GM12892 (cell line): ENCODE results near the gene DAB1.

Experiments used
- DNase-seq: peaks from one replicate; pipeline ENCODE4 v3.0.0; 2011; ENCODE audit not compliant: insufficient read length
- FAIRE-seq: peaks from 2 replicates; lab custom pipeline; 2011; peaks lifted over from hg19 to GRCh38; lab: Jason Lieb, UNC
- POLR2A ChIP-seq: IDR thresholded peaks from 2 replicates; pipeline ENCODE4 v1.6.1; 2011; ENCODE audit warnings: low read depth, low read length, control low read depth
- POLR2AphosphoS5 ChIP-seq: IDR thresholded peaks from 2 replicates; pipeline ENCODE4 v1.6.1; 2011; ENCODE audit warnings: low read depth, low read length, control low read depth
- TAF1 ChIP-seq: IDR thresholded peaks from 2 replicates; pipeline ENCODE4 v1.6.1; 2011; ENCODE audit warnings: low read depth, mild to moderate bottlenecking, control low read depth, low read length, borderline replicate concordance

Gene DAB1

DNA sequence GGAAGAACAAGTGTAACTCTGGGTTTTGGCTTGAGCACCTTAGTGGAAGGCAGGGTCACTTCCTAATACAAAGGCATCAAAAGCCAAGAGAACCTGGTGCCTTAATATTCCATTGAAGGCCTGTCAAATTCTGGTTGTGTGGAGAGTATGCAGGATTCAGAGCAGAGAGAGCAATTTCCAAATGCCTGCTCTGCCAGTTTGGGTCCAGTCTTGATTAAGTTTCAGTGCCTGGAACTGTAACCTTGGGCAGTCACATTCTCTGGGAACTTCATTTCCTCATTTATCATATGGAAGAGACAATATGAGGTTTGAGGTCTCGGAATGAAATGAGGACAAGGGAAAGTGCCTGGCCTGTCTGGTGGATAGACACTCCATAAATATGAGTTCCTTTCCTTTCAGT is 260.1 kb downstream of the DAB1 start:
- DNase-seq (no peak), FAIRE-seq (no peak)
- TF ChIP-seq POLR2A = no peak
- TF ChIP-seq POLR2AphosphoS5 = no peak
- no peak for TF ChIP-seq TAF1

DNA sequence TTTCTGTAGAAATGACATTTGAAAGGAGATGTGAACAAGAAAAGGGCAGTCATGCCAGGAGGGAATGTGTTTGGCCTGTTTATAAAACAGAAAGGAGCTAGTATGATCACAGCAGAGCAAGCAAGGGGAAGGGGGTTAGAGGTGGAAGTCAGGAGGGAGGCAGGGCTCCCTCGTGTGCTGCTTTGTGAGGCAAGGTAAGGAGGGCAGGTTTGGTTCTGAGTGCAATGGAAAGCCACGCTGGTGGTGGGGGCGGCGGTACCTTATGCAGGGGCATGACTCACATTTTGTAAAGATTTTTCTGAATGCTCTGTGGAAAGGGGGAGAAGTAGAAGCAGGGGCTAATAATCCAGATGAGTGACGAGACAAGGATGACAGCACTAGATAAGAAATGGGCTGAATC is 260.5 kb downstream of the DAB1 start:
- FAIRE-seq (no peak), DNase-seq (no peak)
- no peak for TF ChIP-seq TAF1
- no peak for TF ChIP-seq POLR2AphosphoS5
- TF ChIP-seq POLR2A = no peak

DNA sequence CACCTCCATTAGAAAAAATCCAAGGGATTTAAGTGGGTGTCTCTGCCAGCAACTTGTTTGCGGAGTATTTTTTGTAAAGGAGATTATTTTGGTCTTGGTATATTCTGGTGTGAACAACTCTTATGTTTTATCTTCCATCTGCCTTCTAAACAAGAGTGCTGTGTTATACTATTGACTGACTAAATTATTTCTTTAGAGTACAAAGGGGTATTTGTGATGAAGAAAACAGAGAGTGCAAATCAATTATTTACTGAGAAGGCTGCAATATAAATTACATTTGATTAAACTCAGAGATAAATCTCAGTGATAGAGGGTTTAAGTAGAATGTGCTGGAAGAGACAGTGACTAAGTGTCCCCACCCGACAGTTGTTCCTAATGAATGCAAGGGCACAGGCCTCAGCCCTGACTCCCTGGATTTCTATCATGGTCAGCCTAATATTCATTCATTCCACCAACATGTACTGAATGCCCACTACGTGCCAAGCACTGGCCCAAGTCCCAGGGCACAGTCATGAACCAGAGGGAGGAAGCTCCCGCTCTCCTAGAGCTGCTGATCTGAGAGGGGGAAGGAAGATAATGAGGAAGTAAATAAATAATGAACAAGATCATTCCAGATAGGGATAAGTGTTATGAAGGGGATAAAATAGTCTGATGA is 261.1 kb downstream of the DAB1 start:
- DNase-seq (no peak), FAIRE-seq (no peak)
- TF ChIP-seq POLR2AphosphoS5 = no peak
- no peak for TF ChIP-seq TAF1
- TF ChIP-seq POLR2A = no peak

- TF ChIP-seq TAF1 = no peak
- TF ChIP-seq POLR2AphosphoS5 = no peak
- no peak for TF ChIP-seq POLR2A
- no peak for DNase-seq
- no peak for FAIRE-seq
Measured at GRCh38 chr1:57160594-57160993, 263.3 kb downstream of the DAB1 start.

DNA sequence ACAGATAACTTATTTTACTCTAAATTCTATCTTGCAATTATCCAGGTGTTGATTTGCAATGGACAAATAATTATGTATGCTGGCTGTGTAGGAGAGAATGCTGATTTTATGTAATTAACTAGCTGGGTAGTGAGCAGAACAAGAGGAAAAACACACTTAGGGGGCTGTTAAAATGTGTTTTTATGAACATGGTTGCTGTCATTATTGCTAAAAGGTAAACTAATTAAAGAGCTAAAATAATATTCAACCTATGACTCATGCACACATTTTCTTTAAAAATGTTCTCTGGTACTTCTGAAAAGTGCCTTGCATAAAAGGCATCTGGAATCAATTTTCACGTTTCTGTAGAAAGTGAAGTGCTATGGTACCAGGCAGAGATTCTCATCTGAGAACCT is 265.3 kb downstream of the DAB1 start:
- FAIRE-seq = no peak
- TF ChIP-seq TAF1 (no peak), POLR2A (no peak), POLR2AphosphoS5 (no peak)
- no peak for DNase-seq

- no peak for DNase-seq
- TF ChIP-seq TAF1 (no peak), POLR2A (no peak), POLR2AphosphoS5 (no peak)
- FAIRE-seq = no peak
Measured at GRCh38 chr1:57157818-57158603, 265.8 kb downstream of the DAB1 start.

- no peak for FAIRE-seq
- no peak for DNase-seq
- no peak for TF ChIP-seq POLR2AphosphoS5
Measured at GRCh38 chr1:57156907-57157306, 267.0 kb downstream of the DAB1 start.

DNA sequence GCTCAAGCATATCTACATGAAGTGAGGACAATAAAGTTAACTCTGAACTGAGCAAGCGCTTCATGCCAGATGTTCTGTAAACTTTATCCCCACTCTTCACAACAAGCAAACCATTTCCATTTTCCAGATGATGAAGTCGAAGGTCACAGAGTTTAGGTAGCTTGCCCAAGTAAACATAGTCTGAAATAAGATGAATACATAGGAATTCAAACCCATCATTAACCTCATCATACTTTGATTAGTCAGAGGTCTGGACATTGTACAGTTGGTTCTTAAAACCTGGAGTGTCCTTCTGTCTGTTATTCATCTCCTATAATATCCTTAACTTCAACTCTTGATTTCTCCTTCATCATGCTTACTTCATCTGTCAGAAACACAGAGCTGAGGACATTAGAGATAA is 277.8 kb downstream of the DAB1 start:
- FAIRE-seq (no peak), DNase-seq (no peak)
- TF ChIP-seq POLR2AphosphoS5 = no peak
- no peak for TF ChIP-seq POLR2A
- no peak for TF ChIP-seq TAF1

DNA sequence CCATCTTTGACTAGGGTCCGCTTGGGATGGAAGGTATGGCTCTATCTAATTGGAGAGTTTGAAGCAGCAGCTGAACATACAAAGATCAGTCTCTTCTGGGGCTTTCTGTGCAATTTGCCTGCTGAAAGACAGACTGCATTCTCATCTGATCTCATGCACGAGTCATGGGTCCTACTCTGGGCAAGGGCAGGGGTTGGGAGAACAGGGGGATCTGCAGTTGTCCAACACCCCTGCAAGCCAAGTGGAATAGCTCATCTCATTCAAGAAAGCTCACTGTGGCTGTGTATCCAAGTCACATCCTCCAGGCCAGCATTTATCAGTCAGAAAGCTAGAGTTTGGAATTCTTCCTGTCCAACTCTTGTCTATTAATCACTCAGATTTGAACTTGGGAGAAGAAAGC is 280.9 kb downstream of the DAB1 start:
- DNase-seq (no peak), FAIRE-seq (no peak)
- TF ChIP-seq POLR2AphosphoS5 (no peak), POLR2A (no peak), TAF1 (no peak)

DNA sequence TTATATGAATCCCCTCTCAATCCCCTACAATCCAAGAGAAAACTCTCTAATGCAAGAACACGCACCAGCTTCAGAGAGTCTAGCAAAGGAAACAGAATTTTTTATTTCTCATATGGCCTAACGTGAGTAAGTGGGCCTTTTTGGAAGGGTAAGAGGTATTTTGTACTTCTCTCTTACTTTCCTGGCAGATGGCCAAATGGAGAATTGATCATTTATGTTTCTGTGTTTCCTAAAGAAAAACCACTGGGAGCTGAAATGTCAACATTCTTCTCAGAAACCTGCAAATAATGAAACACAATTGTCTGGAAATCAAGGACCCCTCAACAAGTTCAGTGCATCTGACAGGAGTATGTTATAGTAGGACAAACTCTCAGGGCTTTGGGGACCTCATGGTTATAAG is 281.7 kb downstream of the DAB1 start:
- FAIRE-seq (no peak), DNase-seq (no peak)
- TF ChIP-seq POLR2AphosphoS5 (no peak), TAF1 (no peak), POLR2A (no peak)

DNA sequence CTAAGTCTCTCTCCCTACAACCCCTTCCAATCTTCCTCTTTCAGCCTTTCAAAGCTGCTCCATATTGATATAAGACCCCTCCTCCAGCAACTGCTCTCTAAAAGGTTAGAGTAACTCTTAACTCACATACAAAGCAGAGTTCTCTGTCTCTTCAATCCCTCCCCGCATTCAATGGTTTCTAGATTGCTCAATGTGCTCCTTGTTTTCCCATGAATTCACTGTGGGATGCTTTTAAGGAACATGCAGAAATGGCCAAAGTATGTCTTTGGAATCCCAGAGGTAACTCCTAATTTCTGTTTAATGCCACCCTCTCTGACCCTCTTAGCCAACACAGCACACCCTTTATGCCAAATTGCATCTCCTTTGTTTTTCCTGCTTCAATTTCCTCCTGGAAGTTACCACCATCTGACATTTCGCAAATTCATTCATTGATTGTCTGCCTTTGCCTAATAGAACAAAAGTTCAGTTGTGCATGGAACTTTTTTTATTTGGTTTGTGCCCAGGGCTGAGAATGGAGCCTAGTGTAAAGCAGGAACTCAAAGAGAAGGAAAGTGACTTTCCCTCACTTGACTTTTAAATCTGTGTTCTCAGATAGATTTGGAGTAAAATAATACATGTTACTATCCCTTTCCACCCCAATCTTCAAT is 285.3 kb downstream of the DAB1 start:
- no peak for DNase-seq
- TF ChIP-seq POLR2AphosphoS5 = no peak
- TF ChIP-seq TAF1 = no peak
- no peak for TF ChIP-seq POLR2A
- FAIRE-seq = no peak
